ENCODE results near the gene ATOSB.

Gene ATOSB

GRCh38 chr9:35089434-35089833 is 26.2 kb downstream of the ATOSB start:
- no peak for DNase-seq (ENCODE audit: low read depth in 1 of 2, low spot score in 1 of 2)

GRCh38 chr9:35085078-35085477 is 30.6 kb downstream of the ATOSB start:
- no peak for DNase-seq (ENCODE audit: low read depth in 1 of 2, low spot score in 1 of 2)

GRCh38 chr9:35079426-35080341 is 36.0 kb downstream of the ATOSB start, which contains the start of gene FANCG:
Gene FANCG, minus strand, starts transcription at chr9:35079942. Its CDS starts 418 bp downstream, at chr9:35079524.
- peak; percentile 64 to 69 for DNase-seq (ENCODE audit: low read depth in 1 of 2, low spot score in 1 of 2)

GRCh38 chr9:35079041-35079425 is 36.6 kb downstream of the ATOSB start:
- no peak for DNase-seq (ENCODE audit: low read depth in 1 of 2, low spot score in 1 of 2)

- DNase-seq (ENCODE audit: low read depth in 1 of 2, low spot score in 1 of 2): no peak
These were observed 37.6 kb downstream of the ATOSB start for GRCh38 chr9:35078066-35078465.

GRCh38 chr9:35076848-35077247 is 38.8 kb downstream of the ATOSB start:
- DNase-seq (ENCODE audit: low read depth in 1 of 2, low spot score in 1 of 2): no peak

GRCh38 chr9:35075358-35075757 is 40.3 kb downstream of the ATOSB start:
- DNase-seq (ENCODE audit: low read depth in 1 of 2, low spot score in 1 of 2): no peak

- DNase-seq (ENCODE audit: low read depth in 1 of 2, low spot score in 1 of 2): no peak
These were observed 40.9 kb downstream of the ATOSB start for GRCh38 chr9:35074791-35075190.

- DNase-seq (ENCODE audit: low read depth in 1 of 2, low spot score in 1 of 2): no peak
These were observed 41.5 kb downstream of the ATOSB start for GRCh38 chr9:35074141-35074540.

GRCh38 chr9:35073279-35073612 is 42.4 kb downstream of the ATOSB start:
- DNase-seq (ENCODE audit: low read depth in 1 of 2, low spot score in 1 of 2): no peak

- DNase-seq (ENCODE audit: low read depth in 1 of 2, low spot score in 1 of 2): peak; percentile 89 to 97
These were observed 43.0 kb downstream of the ATOSB start, which contains the start of gene VCP for GRCh38 chr9:35072461-35073278. Gene VCP, minus strand, starts transcription at chr9:35072625. Its CDS starts 272 bp downstream, at chr9:35072353.

- peak; percentile 36 to 65 for DNase-seq (ENCODE audit: low read depth in 1 of 2, low spot score in 1 of 2)
These were observed 43.7 kb downstream of the ATOSB start for GRCh38 chr9:35071814-35072460.

GRCh38 chr9:35070823-35071813 is 44.5 kb downstream of the ATOSB start:
- no peak for DNase-seq (ENCODE audit: low read depth in 1 of 2, low spot score in 1 of 2)

- DNase-seq (ENCODE audit: low read depth in 1 of 2, low spot score in 1 of 2): no peak
These were observed 46.6 kb downstream of the ATOSB start for GRCh38 chr9:35069020-35069419.

GRCh38 chr9:35067056-35067455 is 48.6 kb downstream of the ATOSB start:
- no peak for DNase-seq (ENCODE audit: low read depth in 1 of 2, low spot score in 1 of 2)

- no peak for DNase-seq (ENCODE audit: low read depth in 1 of 2, low spot score in 1 of 2)
These were observed 55.0 kb downstream of the ATOSB start for GRCh38 chr9:35060548-35061207.

GRCh38 chr9:35059438-35059837 is 56.2 kb downstream of the ATOSB start:
- no peak for DNase-seq (ENCODE audit: low read depth in 1 of 2, low spot score in 1 of 2)

GRCh38 chr9:35057271-35057620 is 58.4 kb downstream of the ATOSB start:
- no peak for DNase-seq (ENCODE audit: low read depth in 1 of 2, low spot score in 1 of 2)

GRCh38 chr9:35056571-35057270 is 58.9 kb downstream of the ATOSB start:
- no peak for DNase-seq (ENCODE audit: low read depth in 1 of 2, low spot score in 1 of 2)

Measured in activated T-helper 1 cell treated with anti-CD3 and anti-CD28 coated beads, Interleukin-2, amount 50 U/mL, for 16 hours (primary cell).